ENCODE results near the gene ANKS1B. TPM values are rescaled to one million over a fixed set of nuclear protein-coding genes. Genes with fewer than 3 reads are reported as not detected.
"Not testable (repeated sequence)": the region's sequence is repeated elsewhere in the genome, so short reads cannot be mapped to it uniquely, and the experiment has no call there.

ANKS1B gene
- total and polyA plus RNA-seq, 9 donors = 1.4 to 5.6 (median 2.7) TPM

- Histone ChIP-seq H3K9me3 (replicated peaks; ENCODE audit: control insufficient read depth, low read depth, low read length) (peaks cover 3% of the 10 kb centered on the region), H3K27me3 (ENCODE audit: control insufficient read depth, insufficient read depth, low read length) (no peaks in the 10 kb centered on the region), H3K27ac (ENCODE audit: low read length) (no peak overlapping the region), H3K4me1 (ENCODE audit: control insufficient read depth, insufficient read depth, low read length) (no peaks in the 10 kb centered on the region), H3K4me3 (ENCODE audit: low read length) (no peak overlapping the region), H3K36me3 (ENCODE audit: control insufficient read depth, insufficient read depth, low read length) (no peaks in the 10 kb centered on the region)
- WGBS (ENCODE audit: insufficient coverage) = 54% methylated on average over 2 of the region's 3 CpGs
- no peak for DNase-seq
These were observed 935.0 kb downstream of the ANKS1B start for GRCh38 chr12:99049774-99050173.

GRCh38 chr12:99045158-99045557, 939.6 kb downstream of the ANKS1B start:
- H3K4me3 ChIP-seq (ENCODE audit: low read length) = no peak overlapping the region
- no peak overlapping the region for H3K27ac ChIP-seq (ENCODE audit: low read length)
- no peaks in the 10 kb centered on the region for H3K4me1 ChIP-seq (ENCODE audit: control insufficient read depth, insufficient read depth, low read length)
- 88% methylated on average over 1 of the region's 2 CpGs for WGBS (ENCODE audit: insufficient coverage)
- no peaks in the 10 kb centered on the region for H3K27me3 ChIP-seq (ENCODE audit: control insufficient read depth, insufficient read depth, low read length)
- no peaks in the 10 kb centered on the region for H3K36me3 ChIP-seq (ENCODE audit: control insufficient read depth, insufficient read depth, low read length)
- peaks cover 3% of the 10 kb centered on the region for H3K9me3 ChIP-seq (replicated peaks; ENCODE audit: control insufficient read depth, low read depth, low read length)
- no peak for DNase-seq

- no peak overlapping the region for H3K4me3 ChIP-seq (ENCODE audit: low read length)
- no peak overlapping the region for H3K27ac ChIP-seq (ENCODE audit: low read length)
- no peaks in the 10 kb centered on the region for H3K27me3 ChIP-seq (ENCODE audit: control insufficient read depth, insufficient read depth, low read length)
- H3K4me1 ChIP-seq (ENCODE audit: control insufficient read depth, insufficient read depth, low read length) = no peaks in the 10 kb centered on the region
- peaks cover 3% of the 10 kb centered on the region for H3K9me3 ChIP-seq (replicated peaks; ENCODE audit: control insufficient read depth, low read depth, low read length)
- WGBS (ENCODE audit: insufficient coverage) = no CpG with 5 or more reads among the region's 2 CpGs
- no peaks in the 10 kb centered on the region for H3K36me3 ChIP-seq (ENCODE audit: control insufficient read depth, insufficient read depth, low read length)
- DNase-seq = peak; percentile 65
These were observed 941.3 kb downstream of the ANKS1B start for GRCh38 chr12:99043319-99043914.

GRCh38 chr12:99042226-99042625, 942.5 kb downstream of the ANKS1B start:
- no peaks in the 10 kb centered on the region for H3K36me3 ChIP-seq (ENCODE audit: control insufficient read depth, insufficient read depth, low read length)
- no peaks in the 10 kb centered on the region for H3K4me1 ChIP-seq (ENCODE audit: control insufficient read depth, insufficient read depth, low read length)
- no peaks in the 10 kb centered on the region for H3K27me3 ChIP-seq (ENCODE audit: control insufficient read depth, insufficient read depth, low read length)
- H3K27ac ChIP-seq (ENCODE audit: low read length) = no peak overlapping the region
- WGBS (ENCODE audit: insufficient coverage) = 56% methylated on average over 3 of the region's 4 CpGs
- no peak overlapping the region for H3K4me3 ChIP-seq (ENCODE audit: low read length)
- DNase-seq = peak; percentile 32
- H3K9me3 ChIP-seq (replicated peaks; ENCODE audit: control insufficient read depth, low read depth, low read length) = no peaks in the 10 kb centered on the region

GRCh38 chr12:99039367-99040120, 945.2 kb downstream of the ANKS1B start:
- no peak overlapping the region for H3K27ac ChIP-seq (ENCODE audit: low read length)
- H3K4me3 ChIP-seq (ENCODE audit: low read length) = no peak overlapping the region
- DNase-seq = no peak
- H3K36me3 ChIP-seq (ENCODE audit: control insufficient read depth, insufficient read depth, low read length) = no peaks in the 10 kb centered on the region
- H3K27me3 ChIP-seq (ENCODE audit: control insufficient read depth, insufficient read depth, low read length) = no peaks in the 10 kb centered on the region
- H3K9me3 ChIP-seq (replicated peaks; ENCODE audit: control insufficient read depth, low read depth, low read length) = no peaks in the 10 kb centered on the region
- no peaks in the 10 kb centered on the region for H3K4me1 ChIP-seq (ENCODE audit: control insufficient read depth, insufficient read depth, low read length)
- 95% methylated on average over 3 of the region's 9 CpGs for WGBS (ENCODE audit: insufficient coverage)

- Histone ChIP-seq H3K36me3 (ENCODE audit: control insufficient read depth, insufficient read depth, low read length) (no peaks in the 10 kb centered on the region), H3K4me1 (ENCODE audit: control insufficient read depth, insufficient read depth, low read length) (no peaks in the 10 kb centered on the region), H3K27me3 (ENCODE audit: control insufficient read depth, insufficient read depth, low read length) (no peaks in the 10 kb centered on the region), H3K27ac (ENCODE audit: low read length) (no peak overlapping the region), H3K4me3 (ENCODE audit: low read length) (no peak overlapping the region), H3K9me3 (replicated peaks; ENCODE audit: control insufficient read depth, low read depth, low read length) (no peaks in the 10 kb centered on the region)
- DNase-seq = no peak
These were observed 948.2 kb downstream of the ANKS1B start for GRCh38 chr12:99036566-99036965.

GRCh38 chr12:99035803-99036202, 948.9 kb downstream of the ANKS1B start:
- 59% methylated on average over 3 of the region's 5 CpGs for WGBS (ENCODE audit: insufficient coverage)
- no peak overlapping the region for H3K4me3 ChIP-seq (ENCODE audit: low read length)
- H3K4me1 ChIP-seq (ENCODE audit: control insufficient read depth, insufficient read depth, low read length) = no peaks in the 10 kb centered on the region
- no peaks in the 10 kb centered on the region for H3K9me3 ChIP-seq (replicated peaks; ENCODE audit: control insufficient read depth, low read depth, low read length)
- DNase-seq = no peak
- H3K27ac ChIP-seq (ENCODE audit: low read length) = no peak overlapping the region
- no peaks in the 10 kb centered on the region for H3K36me3 ChIP-seq (ENCODE audit: control insufficient read depth, insufficient read depth, low read length)
- no peaks in the 10 kb centered on the region for H3K27me3 ChIP-seq (ENCODE audit: control insufficient read depth, insufficient read depth, low read length)

- not testable (repeated sequence) for H3K4me3 ChIP-seq (ENCODE audit: low read length); H3K27ac ChIP-seq (ENCODE audit: low read length); DNase-seq; H3K36me3 ChIP-seq (ENCODE audit: control insufficient read depth, insufficient read depth, low read length); H3K9me3 ChIP-seq (replicated peaks; ENCODE audit: control insufficient read depth, low read depth, low read length); H3K4me1 ChIP-seq (ENCODE audit: control insufficient read depth, insufficient read depth, low read length); H3K27me3 ChIP-seq (ENCODE audit: control insufficient read depth, insufficient read depth, low read length)
- 97% methylated on average over 3 of the region's 4 CpGs for WGBS (ENCODE audit: insufficient coverage)
These were observed 950.5 kb downstream of the ANKS1B start for GRCh38 chr12:99034201-99034600.

GRCh38 chr12:99029511-99030271, 955.0 kb downstream of the ANKS1B start:
- Histone ChIP-seq H3K9me3 (replicated peaks; ENCODE audit: control insufficient read depth, low read depth, low read length) (no peaks in the 10 kb centered on the region), H3K36me3 (ENCODE audit: control insufficient read depth, insufficient read depth, low read length) (no peaks in the 10 kb centered on the region), H3K27ac (ENCODE audit: low read length) (no peak overlapping the region), H3K4me3 (ENCODE audit: low read length) (no peak overlapping the region), H3K4me1 (ENCODE audit: control insufficient read depth, insufficient read depth, low read length) (no peaks in the 10 kb centered on the region), H3K27me3 (ENCODE audit: control insufficient read depth, insufficient read depth, low read length) (no peaks in the 10 kb centered on the region)
- peak; percentile 48 for DNase-seq
- 44% methylated on average over 3 of the region's 5 CpGs for WGBS (ENCODE audit: insufficient coverage)

- 100% methylated on average over 1 of the region's 2 CpGs for WGBS (ENCODE audit: insufficient coverage)
- Histone ChIP-seq H3K27me3 (ENCODE audit: control insufficient read depth, insufficient read depth, low read length) (no peaks in the 10 kb centered on the region), H3K36me3 (ENCODE audit: control insufficient read depth, insufficient read depth, low read length) (no peaks in the 10 kb centered on the region), H3K9me3 (replicated peaks; ENCODE audit: control insufficient read depth, low read depth, low read length) (no peaks in the 10 kb centered on the region), H3K4me1 (ENCODE audit: control insufficient read depth, insufficient read depth, low read length) (no peaks in the 10 kb centered on the region), H3K4me3 (ENCODE audit: low read length) (no peak overlapping the region), H3K27ac (ENCODE audit: low read length) (no peak overlapping the region)
- DNase-seq = no peak
These were observed 957.3 kb downstream of the ANKS1B start for GRCh38 chr12:99027461-99027860.

All from muscle of leg (tissue), 11 donors.